HG03354 (cell line): ENCODE data around the gene B3GAT2.
"Not testable (repeated sequence)": the region's sequence is repeated elsewhere in the genome, so short reads cannot be mapped to it uniquely, and the experiment has no call there.

Experiments
- ATAC-seq: cut with Tn5 transposase; IDR thresholded peaks from one replicate; pipeline ENCODE4 v1.9.1; 2021; ENCODE audit warnings: mild to moderate bottlenecking; ENCODE audit not compliant: unreplicated experiment, poor library complexity, severe bottlenecking

The B3GAT2 gene, protein sequence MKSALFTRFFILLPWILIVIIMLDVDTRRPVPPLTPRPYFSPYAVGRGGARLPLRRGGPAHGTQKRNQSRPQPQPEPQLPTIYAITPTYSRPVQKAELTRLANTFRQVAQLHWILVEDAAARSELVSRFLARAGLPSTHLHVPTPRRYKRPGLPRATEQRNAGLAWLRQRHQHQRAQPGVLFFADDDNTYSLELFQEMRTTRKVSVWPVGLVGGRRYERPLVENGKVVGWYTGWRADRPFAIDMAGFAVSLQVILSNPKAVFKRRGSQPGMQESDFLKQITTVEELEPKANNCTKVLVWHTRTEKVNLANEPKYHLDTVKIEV

DNA sequence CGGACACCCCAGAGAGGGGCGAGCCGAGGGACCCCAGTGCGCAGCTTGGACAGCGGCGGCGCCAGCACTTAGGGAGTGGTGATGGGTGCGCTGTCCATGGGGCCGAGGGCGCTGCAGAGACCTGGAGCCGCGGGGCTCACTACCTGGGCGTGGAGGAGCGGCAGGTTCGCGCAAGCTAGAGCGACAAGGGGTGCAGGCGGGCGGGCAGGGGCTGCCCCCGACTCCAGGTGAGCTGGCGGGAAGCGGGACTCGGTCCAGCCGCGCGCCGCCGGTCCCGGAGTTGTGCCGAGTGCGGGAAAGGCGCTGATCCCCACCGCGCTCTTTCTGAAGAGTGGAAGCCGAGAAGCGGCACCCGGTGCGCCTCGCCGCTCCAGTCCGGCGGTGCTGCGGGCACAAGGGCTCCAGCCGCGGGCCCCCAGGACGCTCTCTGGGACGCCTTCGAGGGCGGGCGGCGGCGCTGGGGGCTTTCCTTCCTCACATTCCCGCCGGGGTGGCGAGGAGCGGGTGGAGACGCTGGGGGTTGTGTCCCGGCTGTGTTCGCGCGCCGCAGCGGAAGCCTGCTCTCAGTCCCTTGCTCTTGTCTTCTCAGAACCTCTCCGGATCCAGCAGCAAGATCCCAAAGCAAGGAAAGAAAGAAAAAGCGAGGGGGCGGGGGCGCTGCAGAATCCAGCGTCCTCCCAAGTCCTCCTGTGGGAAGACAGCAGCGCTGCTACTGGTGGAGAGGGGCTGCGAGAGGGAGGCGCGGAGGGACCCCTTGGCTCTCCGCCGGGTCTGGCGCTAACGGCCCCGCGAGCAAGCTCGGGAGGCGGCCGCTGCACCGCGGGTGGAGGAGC, at the start of gene B3GAT2:
TSS of gene B3GAT2 (minus strand) at position 610 of the 833 bp plus-strand sequence. CDS start 631 bp downstream, outside the sequence.
- ATAC-seq, result peak; percentile 17

DNA sequence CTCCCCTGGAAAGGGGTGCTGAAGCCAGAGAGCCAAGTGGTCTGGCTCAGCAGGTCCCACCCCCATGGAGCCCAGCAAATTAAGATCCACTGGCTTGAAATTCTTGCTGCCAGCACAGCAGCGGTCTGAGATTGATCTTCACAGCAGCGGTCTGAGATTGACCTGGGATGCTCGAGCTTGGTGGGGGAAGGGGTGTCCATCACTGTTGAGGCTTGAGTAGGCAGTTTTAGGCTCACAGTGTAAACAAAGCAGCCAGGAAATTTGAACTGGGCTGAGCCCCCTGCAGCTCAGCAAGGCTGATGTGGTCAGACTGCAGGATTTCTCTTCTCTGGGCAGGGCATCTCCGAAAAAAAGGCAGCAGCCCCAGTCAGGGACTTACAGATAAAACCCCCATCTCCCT, 41.3 kb upstream of the B3GAT2 start:
- ATAC-seq, result no peak

GRCh38 chr6:70997379-70997778, 40.5 kb upstream of the B3GAT2 start:
- no peak for ATAC-seq

DNA sequence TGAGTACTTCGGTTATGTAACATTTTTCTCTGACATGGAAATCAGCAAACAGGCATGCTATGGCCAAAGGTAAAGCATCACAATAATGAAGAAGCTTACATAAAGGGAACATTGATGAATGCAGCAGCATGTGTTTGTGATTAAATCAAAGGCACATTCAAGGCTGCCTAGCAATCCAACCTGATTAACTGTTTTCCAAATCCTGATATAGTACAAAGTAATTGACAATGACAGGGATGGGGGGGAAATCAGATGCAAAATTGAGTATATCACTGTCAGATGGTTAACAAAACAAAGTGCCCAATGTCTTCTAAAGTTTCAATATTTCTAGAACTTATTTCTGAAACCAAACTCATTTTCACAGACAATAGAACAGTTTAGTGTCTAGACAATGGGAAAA, 39.2 kb upstream of the B3GAT2 start:
- no peak for ATAC-seq

DNA sequence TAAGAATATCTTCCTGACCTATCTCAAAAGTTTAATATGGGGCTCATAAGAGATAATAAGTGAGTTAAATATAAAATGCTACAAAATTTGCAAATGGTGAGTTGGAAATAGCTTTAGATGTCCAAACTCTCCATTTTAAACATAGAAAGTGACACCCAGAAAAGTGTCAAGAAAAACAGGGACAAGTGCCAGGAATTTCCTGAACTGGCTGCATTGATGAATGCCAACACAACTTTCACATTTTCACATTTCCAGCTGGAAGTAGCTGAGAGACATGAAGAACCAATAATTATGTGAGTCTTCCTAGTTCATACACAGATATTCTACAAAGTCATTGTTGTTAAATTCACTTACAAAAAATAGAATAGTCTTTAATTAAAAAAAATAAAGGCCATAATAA, 38.6 kb upstream of the B3GAT2 start:
- ATAC-seq, result no peak

DNA sequence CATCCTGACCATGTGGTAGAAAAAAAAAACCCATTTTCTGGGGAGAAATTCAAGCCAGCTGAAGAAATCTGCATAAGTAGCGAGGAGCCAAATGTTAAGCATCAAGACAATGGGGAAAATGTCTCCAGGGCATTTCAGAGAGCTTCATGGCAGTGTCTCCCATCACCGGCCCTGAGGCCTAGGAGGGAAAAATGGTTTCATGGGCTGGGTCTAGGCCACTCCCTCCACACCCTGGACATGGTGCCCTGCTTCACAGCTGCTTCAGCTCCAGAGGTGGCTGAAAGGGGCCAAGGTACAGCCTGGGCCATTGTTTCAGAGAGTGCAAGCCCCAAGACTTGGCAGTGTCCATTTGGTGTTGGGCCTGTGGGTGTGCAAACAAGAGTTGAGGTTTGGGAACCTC, 34.4 kb upstream of the B3GAT2 start:
- ATAC-seq, result no peak

DNA sequence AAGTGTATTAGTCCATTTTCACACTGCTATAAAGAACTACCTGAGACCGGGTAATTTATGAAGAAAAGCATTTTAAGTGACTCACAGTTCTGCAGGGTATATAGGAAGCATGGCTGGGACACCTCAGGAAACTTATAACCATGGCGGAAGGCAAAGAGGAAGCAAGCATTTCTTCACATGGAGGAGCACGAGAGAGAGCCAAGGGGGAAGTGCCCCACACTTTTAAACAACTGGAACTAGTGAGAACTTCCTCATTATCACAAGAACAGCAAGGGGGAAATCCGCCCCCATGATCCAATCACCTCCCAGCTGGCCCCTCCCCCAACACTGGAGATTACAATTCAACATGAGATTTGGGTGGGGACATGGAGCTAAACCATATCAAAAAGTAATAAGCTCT, 28.3 kb upstream of the B3GAT2 start:
- no peak for ATAC-seq

GRCh38 chr6:70982747-70983146, 25.9 kb upstream of the B3GAT2 start:
- no peak for ATAC-seq

GRCh38 chr6:70980727-70981126, 23.9 kb upstream of the B3GAT2 start:
- no peak for ATAC-seq

GRCh38 chr6:70973604-70974003, 16.7 kb upstream of the B3GAT2 start:
- no peak for ATAC-seq

- ATAC-seq, result no peak
These were observed 10.2 kb upstream of the B3GAT2 start for GRCh38 chr6:70967049-70967448.

DNA sequence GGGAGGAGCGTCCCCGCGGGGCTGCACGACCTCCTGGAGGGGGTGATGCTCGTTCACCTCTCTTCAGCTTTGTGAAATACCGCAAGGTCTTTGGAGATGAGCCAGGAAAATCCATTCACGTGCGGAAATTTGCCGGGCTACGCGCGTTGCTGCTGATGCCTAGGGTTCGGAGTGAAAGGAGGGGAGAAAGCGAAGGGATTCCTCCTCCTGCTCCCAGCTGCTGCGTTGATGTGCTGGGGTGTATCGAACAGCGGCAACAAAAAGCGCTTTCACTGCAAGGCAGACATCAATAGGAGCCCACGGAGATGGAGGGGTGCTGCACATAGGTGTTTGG, 391 bp upstream of the B3GAT2 start:
- ATAC-seq, result no peak

- peak; percentile 14 for ATAC-seq
These were observed 739 bp downstream of the B3GAT2 start for GRCh38 chr6:70956191-70956450.

GRCh38 chr6:70955441-70956190, 1.2 kb downstream of the B3GAT2 start:
- ATAC-seq, result peak; percentile 91

- ATAC-seq, result no peak
These were observed 2.1 kb downstream of the B3GAT2 start for GRCh38 chr6:70954750-70955149.

DNA sequence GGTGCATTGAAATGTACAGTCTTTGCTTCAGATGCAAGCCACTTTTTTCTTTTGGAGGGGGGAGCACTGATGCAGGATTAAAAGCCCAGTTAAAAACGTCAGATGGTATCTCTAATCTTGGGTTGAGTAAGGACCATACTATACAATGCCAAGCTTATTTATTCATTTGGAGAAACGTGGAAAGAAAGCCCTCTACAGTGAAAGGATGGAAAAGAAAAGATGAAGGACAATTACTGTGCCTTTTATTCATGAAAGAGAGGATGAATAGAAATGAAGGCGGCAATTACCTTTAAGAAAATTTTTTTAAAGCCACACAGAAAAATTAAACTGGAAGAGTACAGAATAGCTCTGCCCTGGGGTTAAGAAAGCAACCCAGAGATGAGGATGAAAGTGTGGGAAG, 2.7 kb downstream of the B3GAT2 start:
- no peak for ATAC-seq

GRCh38 chr6:70952608-70953165, 4.2 kb downstream of the B3GAT2 start:
- no peak for ATAC-seq

- ATAC-seq, result not testable (repeated sequence)
These were observed 12.5 kb downstream of the B3GAT2 start for GRCh38 chr6:70944321-70944720.

- no peak for ATAC-seq
These were observed 23.0 kb downstream of the B3GAT2 start for GRCh38 chr6:70933853-70934252.

DNA sequence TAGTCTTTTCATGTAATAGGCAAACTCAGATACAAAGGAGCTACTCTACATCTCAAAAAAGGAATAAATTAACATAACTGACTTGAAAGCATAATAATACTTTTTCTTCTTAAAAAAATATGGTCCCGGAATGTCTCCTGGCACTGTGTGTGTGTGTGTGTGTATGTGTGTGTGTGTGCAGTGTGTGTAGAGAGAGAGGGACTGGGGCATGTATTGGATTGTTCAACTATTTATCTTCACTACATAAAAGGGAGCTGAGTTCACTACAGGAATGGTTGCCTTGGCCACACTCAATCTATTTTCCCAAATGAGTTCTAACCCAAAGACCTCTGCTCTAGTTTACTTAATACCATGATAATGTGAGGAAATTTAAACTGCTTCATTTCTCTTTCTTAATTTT, 51.1 kb downstream of the B3GAT2 start:
- ATAC-seq, result no peak
